ENCODE results near the gene AKNA. TPM values are rescaled to one million over a fixed set of nuclear protein-coding genes. Genes with fewer than 3 reads are reported as not detected.

The AKNA gene
- total RNA-seq, 2 donors from 2014 or later: 7.3 to 11.9 TPM

DNA sequence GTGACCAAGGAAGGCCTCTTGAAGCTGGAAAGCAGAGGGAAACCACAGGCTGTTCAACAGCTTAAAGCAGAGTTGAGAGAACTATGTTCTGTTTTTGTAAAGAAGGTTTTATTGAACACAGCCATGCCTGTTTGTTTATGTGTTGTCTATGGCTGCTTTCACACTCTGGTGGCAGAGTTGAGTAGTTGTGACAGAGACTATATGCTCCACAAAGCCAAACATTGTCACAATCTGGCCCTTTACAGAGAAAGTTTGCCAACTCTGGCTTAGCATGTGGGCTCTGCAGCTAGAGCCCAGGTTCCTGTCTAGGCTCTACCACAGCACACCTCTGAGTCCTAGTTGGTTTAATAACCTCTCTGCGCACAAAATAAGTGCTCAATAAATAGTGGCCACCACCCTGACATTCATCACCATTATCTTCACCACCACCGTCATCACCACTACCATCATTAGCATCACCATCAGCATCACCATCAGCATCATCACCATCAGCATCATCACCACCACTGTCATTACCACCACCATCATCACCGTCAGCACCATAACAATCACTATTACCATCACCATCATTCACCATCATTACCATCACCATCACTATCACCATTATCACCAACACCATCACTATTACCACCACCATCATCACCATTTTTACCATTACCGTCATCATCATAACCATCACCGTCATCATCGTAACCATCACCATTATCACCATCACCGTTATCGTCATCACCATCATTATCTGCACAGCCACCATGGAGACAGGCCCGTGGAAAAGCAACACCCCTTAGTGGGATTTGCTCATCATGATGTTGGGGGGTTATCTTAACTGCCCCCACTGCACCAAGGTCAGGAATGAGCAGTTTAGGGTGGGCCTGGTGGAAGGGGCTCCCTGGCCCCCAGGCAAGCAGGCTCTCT, 18.3 kb downstream of the AKNA start:
- intact Hi-C loops (cut with DNase I): no loop called here
- Histone ChIP-seq H3K36me3 (replicated peaks in 1 of 2; ENCODE audit: insufficient read depth in 1 of 2, low read depth in 2 of 2) (peaks cover 0 to 5% of the 10 kb centered on the region in 2 donors), H3K27ac (no peak overlapping the region), H3K4me1 (no peaks in the 10 kb centered on the region), H3K27me3 (no peaks in the 10 kb centered on the region), H3K4me3 (no peak overlapping the region), H3K9me3 (no peaks in the 10 kb centered on the region)
- DNase-seq (no peak), ATAC-seq (no peak)
- TF ChIP-seq POLR2A (IDR thresholded peaks at IDR 0.05): no peak
- TF ChIP-seq, protein P1, sequence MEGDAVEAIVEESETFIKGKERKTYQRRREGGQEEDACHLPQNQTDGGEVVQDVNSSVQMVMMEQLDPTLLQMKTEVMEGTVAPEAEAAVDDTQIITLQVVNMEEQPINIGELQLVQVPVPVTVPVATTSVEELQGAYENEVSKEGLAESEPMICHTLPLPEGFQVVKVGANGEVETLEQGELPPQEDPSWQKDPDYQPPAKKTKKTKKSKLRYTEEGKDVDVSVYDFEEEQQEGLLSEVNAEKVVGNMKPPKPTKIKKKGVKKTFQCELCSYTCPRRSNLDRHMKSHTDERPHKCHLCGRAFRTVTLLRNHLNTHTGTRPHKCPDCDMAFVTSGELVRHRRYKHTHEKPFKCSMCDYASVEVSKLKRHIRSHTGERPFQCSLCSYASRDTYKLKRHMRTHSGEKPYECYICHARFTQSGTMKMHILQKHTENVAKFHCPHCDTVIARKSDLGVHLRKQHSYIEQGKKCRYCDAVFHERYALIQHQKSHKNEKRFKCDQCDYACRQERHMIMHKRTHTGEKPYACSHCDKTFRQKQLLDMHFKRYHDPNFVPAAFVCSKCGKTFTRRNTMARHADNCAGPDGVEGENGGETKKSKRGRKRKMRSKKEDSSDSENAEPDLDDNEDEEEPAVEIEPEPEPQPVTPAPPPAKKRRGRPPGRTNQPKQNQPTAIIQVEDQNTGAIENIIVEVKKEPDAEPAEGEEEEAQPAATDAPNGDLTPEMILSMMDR (IDR thresholded peaks at IDR 0.05): no peak
- 92 to 94% methylated on average over 9 of the region's 9 CpGs for WGBS, 2 donors

DNA sequence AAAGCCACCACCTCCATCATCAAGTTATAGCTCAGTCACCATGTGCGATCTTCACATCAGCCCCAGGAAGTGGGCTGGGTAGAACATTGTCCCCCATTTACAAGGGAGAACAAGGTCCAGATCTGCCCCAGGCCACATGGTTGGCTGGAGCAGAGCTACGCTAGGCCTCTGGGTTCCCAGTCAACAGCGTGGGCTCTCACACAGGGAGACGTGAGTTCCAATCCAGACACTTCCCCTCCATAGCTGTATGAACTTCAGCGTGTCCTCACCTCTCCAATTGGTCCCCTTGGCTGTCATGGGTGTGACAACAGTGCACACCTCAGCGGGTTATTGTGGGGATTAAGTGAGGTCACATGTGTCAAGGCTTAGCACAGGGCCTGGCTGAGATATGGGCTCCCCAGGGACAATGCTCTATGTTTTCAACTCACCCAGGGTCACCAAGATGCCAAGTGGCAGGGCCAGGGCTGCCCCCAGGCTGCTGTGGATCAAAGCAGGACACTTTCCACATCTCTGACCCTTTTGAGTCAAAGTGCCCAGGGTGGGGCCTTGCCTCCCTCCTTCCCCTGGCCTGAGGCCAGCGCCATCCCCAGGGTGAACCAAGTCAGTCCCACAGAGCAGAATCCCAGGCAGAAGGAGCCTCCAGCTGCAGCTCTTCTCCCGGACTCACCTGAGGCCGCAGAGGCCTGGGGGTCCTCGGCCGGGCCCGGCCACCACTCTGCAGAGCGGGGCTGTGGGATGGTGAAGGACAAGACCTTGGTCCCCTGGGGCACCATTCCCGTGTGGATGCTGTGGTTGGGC, 19.8 kb downstream of the AKNA start:
- Histone ChIP-seq H3K27ac (no peak overlapping the region), H3K4me3 (no peak overlapping the region), H3K4me1 (no peaks in the 10 kb centered on the region), H3K36me3 (replicated peaks in 1 of 2; ENCODE audit: insufficient read depth in 1 of 2, low read depth in 2 of 2) (peaks cover 0 to 5% of the 10 kb centered on the region in 2 donors), H3K9me3 (no peaks in the 10 kb centered on the region), H3K27me3 (no peaks in the 10 kb centered on the region)
- WGBS, 2 donors: 83 to 92% methylated on average over 3 to 14 of the region's 14 CpGs
- ATAC-seq (no peak), DNase-seq (no peak)
- intact Hi-C loops (cut with DNase I): no loop called here
- TF ChIP-seq, protein P1 (IDR thresholded peaks at IDR 0.05): no peak
- TF ChIP-seq POLR2A (IDR thresholded peaks at IDR 0.05): no peak

DNA sequence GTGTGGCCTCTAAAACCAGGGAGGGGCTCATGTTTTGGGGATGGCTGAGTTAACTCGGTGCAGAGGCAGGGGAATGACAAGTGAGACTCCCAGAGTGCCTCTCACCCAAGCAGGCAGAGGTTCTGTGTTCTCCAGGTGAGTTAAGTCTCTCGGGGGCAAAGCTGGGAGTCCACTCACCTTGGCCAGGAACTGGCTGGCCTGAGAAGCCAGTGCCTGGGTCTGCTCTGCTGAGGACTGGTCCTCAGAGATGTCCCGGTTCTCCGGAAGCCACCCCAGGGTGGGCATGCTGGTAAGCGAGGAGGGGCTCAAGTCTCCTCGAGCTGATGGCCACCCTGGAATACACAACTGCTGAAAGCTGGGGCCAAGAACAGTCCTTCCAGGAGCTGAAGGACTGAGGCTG, 20.4 kb downstream of the AKNA start:
- TF ChIP-seq POLR2A (IDR thresholded peaks at IDR 0.05): no peak
- TF ChIP-seq, protein P1 (IDR thresholded peaks at IDR 0.05): no peak
- H3K27ac ChIP-seq: peak overlapping the region in 1 of 4 donors; percentile 60
- 85 to 86% methylated on average over 6 of the region's 6 CpGs for WGBS, 2 donors

GRCh38 chr9:114366334-114367128, 21.3 kb downstream of the AKNA start:
- no peak overlapping the region for H3K4me3 ChIP-seq
- H3K27ac ChIP-seq: peak overlapping the region in 1 of 4 donors; percentile 60
- DNase-seq (peak in 1 of 4 donors; percentile 52), ATAC-seq (no peak)
- 54 to 73% methylated on average over 10 of the region's 10 CpGs for WGBS, 2 donors
- H3K4me1 ChIP-seq: no peaks in the 10 kb centered on the region
- intact Hi-C loops (cut with DNase I): no loop called here
- no peaks in the 10 kb centered on the region for H3K27me3 ChIP-seq
- peaks cover 0 to 7% of the 10 kb centered on the region in 2 donors for H3K36me3 ChIP-seq (replicated peaks in 1 of 2; ENCODE audit: insufficient read depth in 1 of 2, low read depth in 2 of 2)
- H3K9me3 ChIP-seq: no peaks in the 10 kb centered on the region
- TF ChIP-seq, protein P1 (IDR thresholded peaks at IDR 0.05): no peak

More for the DNA sequence above, 20.4 kb downstream of the AKNA start:
- DNase-seq: no peak
- no peak for ATAC-seq
- intact Hi-C loops (cut with DNase I): no loop called here
- Histone ChIP-seq H3K4me1 (no peaks in the 10 kb centered on the region), H3K9me3 (no peaks in the 10 kb centered on the region), H3K27me3 (no peaks in the 10 kb centered on the region), H3K36me3 (replicated peaks in 1 of 2; ENCODE audit: insufficient read depth in 1 of 2, low read depth in 2 of 2) (peaks cover 0 to 7% of the 10 kb centered on the region in 2 donors), H3K4me3 (no peak overlapping the region)
